MM.1S (cell line): ENCODE results near the gene OXT.

Experiments
- DNase-seq: peaks from one replicate; pipeline ENCODE4 v3.0.0-alpha.2; 2015
- H2AFZ ChIP-seq: fragments of 300-600 bp; sonication (generic); 2 replicates; pipeline ENCODE4 v1.6.0; 2016; ENCODE audit warnings: antibody characterized with exemption, low read length
- H3F3A ChIP-seq: fragments of 300-600 bp; sonication (generic); 2 replicates; pipeline ENCODE4 v1.6.1; 2016; ENCODE audit warnings: mild to moderate bottlenecking, antibody characterized with exemption, low read length, moderate library complexity, mixed read lengths; ENCODE audit not compliant: insufficient read depth
- H3K27ac ChIP-seq: fragments of 300-600 bp; sonication (generic); 2 replicates; pipeline ENCODE4 v1.5.1; 2016; ENCODE audit warnings: mild to moderate bottlenecking, low read length
- H3K27me3 ChIP-seq: fragments of 300-600 bp; sonication (generic); replicated peaks from 2 replicates; pipeline ENCODE4 v1.6.0; 2016; ENCODE audit warnings: low read length; ENCODE audit not compliant: insufficient read depth
- H3K36me3 ChIP-seq: fragments of 300-600 bp; sonication (generic); replicated peaks from 2 replicates; pipeline ENCODE4 v1.6.1; 2016; ENCODE audit warnings: mild to moderate bottlenecking, low read length, mixed read lengths; ENCODE audit not compliant: insufficient read depth
- H3K4me1 ChIP-seq: fragments of 300-600 bp; sonication (generic); 2 replicates; pipeline ENCODE4 v1.6.1; 2016; ENCODE audit warnings: low read length, mixed read lengths
- H3K4me2 ChIP-seq: fragments of 300-600 bp; sonication (generic); 2 replicates; pipeline ENCODE4 v1.6.0; 2016; ENCODE audit warnings: low read depth, low read length
- H3K4me3 ChIP-seq: fragments of 300-600 bp; sonication (generic); 2 replicates; pipeline ENCODE4 v1.5.1; 2016; ENCODE audit warnings: low read length, mixed read lengths
- H3K79me2 ChIP-seq: fragments of 300-600 bp; sonication (generic); 2 replicates; pipeline ENCODE4 v1.6.1; 2016; ENCODE audit warnings: mixed run types, low read length, mixed read lengths
- H3K9ac ChIP-seq: fragments of 300-600 bp; sonication (generic); 2 replicates; pipeline ENCODE4 v1.6.1; 2016; ENCODE audit warnings: low read length, mixed read lengths
- H3K9me2 ChIP-seq: fragments of 300-600 bp; sonication (generic); replicated peaks from 2 replicates; pipeline ENCODE4 v1.6.1; 2016; ENCODE audit warnings: mild to moderate bottlenecking, low read length, mixed read lengths; ENCODE audit not compliant: insufficient read depth
- H3K9me3 ChIP-seq: fragments of 300-600 bp; sonication (generic); replicated peaks from 2 replicates; pipeline ENCODE4 v1.6.1; 2016; ENCODE audit warnings: mild to moderate bottlenecking, low read length, mixed read lengths; ENCODE audit not compliant: insufficient read depth
- H4K20me1 ChIP-seq: fragments of 300-600 bp; sonication (generic); 2 replicates; pipeline ENCODE4 v1.6.1; 2016; ENCODE audit warnings: mild to moderate bottlenecking, low read length, moderate library complexity, mixed read lengths; ENCODE audit not compliant: insufficient read depth
- CTCF ChIP-seq: fragments of 300-600 bp; sonication (generic); IDR thresholded peaks from 2 replicates; pipeline ENCODE4 v1.5.1; 2016; ENCODE audit warnings: antibody characterized with exemption, low read length, mixed read lengths
- EZH2 ChIP-seq: fragments of 300-600 bp; sonication (generic); optimal IDR thresholded peaks from 2 replicates; pipeline ENCODE3; 2017; ENCODE audit warnings: low read depth, mild to moderate bottlenecking, antibody characterized with exemption, low read length, mixed read lengths
- EZH2phosphoT487 ChIP-seq: fragments of 300-600 bp; sonication (generic); IDR thresholded peaks from 2 replicates; pipeline ENCODE4 v1.6.1; 2018; ENCODE audit warnings: antibody characterized with exemption, low read length

Gene OXT

GRCh38 chr20:3103369-3104032, 32.1 kb downstream of the OXT start:
- no peaks in the 10 kb centered on the region for H3K36me3 ChIP-seq
- peaks cover 22% of the 10 kb centered on the region for H3K4me1 ChIP-seq
- H3K79me2 ChIP-seq = no peaks in the 10 kb centered on the region
- DNase-seq = no peak
- no peak overlapping the region for H2AFZ ChIP-seq
- no peaks in the 10 kb centered on the region for H3K9me3 ChIP-seq
- H3K4me3 ChIP-seq = no peak overlapping the region
- H3K9me2 ChIP-seq = no peaks in the 10 kb centered on the region
- no peak overlapping the region for H3K27ac ChIP-seq
- H3F3A ChIP-seq = peaks cover 18% of the 10 kb centered on the region
- H4K20me1 ChIP-seq = no peaks in the 10 kb centered on the region
- no peak overlapping the region for H3K4me2 ChIP-seq
- H3K27me3 ChIP-seq = no peaks in the 10 kb centered on the region
- H3K9ac ChIP-seq = no peak overlapping the region
- TF ChIP-seq CTCF (no peak), EZH2phosphoT487 (no peak), EZH2 (no peak)

GRCh38 chr20:3105256-3106137, 34.1 kb downstream of the OXT start:
- Histone ChIP-seq H3K4me1 (peaks cover 22% of the 10 kb centered on the region), H3K9me2 (no peaks in the 10 kb centered on the region), H3K4me3 (no peak overlapping the region), H3K9ac (no peak overlapping the region), H4K20me1 (no peaks in the 10 kb centered on the region), H3K79me2 (no peaks in the 10 kb centered on the region), H2AFZ (no peak overlapping the region), H3K4me2 (no peak overlapping the region), H3F3A (peaks cover 18% of the 10 kb centered on the region), H3K9me3 (no peaks in the 10 kb centered on the region), H3K36me3 (no peaks in the 10 kb centered on the region), H3K27me3 (no peaks in the 10 kb centered on the region), H3K27ac (no peak overlapping the region)
- no peak for TF ChIP-seq EZH2phosphoT487
- TF ChIP-seq EZH2 = no peak
- no peak for TF ChIP-seq CTCF
- no peak for DNase-seq

GRCh38 chr20:3106185-3106584, 34.8 kb downstream of the OXT start:
- no peaks in the 10 kb centered on the region for H3K79me2 ChIP-seq
- no peak overlapping the region for H3K27ac ChIP-seq
- no peaks in the 10 kb centered on the region for H3K9me3 ChIP-seq
- no peak overlapping the region for H3K4me3 ChIP-seq
- TF ChIP-seq EZH2phosphoT487 (no peak), EZH2 (no peak), CTCF (no peak)
- H3K9me2 ChIP-seq = no peaks in the 10 kb centered on the region
- H4K20me1 ChIP-seq = no peaks in the 10 kb centered on the region
- peaks cover 16% of the 10 kb centered on the region for H3F3A ChIP-seq
- no peak for DNase-seq
- H3K27me3 ChIP-seq = no peaks in the 10 kb centered on the region
- H3K4me2 ChIP-seq = no peak overlapping the region
- peaks cover 17% of the 10 kb centered on the region for H3K4me1 ChIP-seq
- no peak overlapping the region for H3K9ac ChIP-seq
- no peaks in the 10 kb centered on the region for H3K36me3 ChIP-seq
- no peak overlapping the region for H2AFZ ChIP-seq
